DND-41 (cell line): Measurements from ENCODE around the gene DDX31.

Source experiments
- EZH2 ChIP-seq: IDR thresholded peaks from 3 replicates; pipeline ENCODE4 v1.6.1; 2012; ENCODE audit warnings: borderline replicate concordance, low read depth, mild to moderate bottlenecking, moderate library complexity, low read length, inconsistent platforms; ENCODE audit not compliant: severe bottlenecking
- TF ChIP-seq, protein P1 (sequence below): IDR thresholded peaks from 2 replicates; pipeline ENCODE4 v1.5.1; 2012; ENCODE audit warnings: borderline replicate concordance, low read length, moderate library complexity, mild to moderate bottlenecking; ENCODE audit not compliant: poor library complexity, severe bottlenecking; ENCODE audit errors: extremely low read depth

DNA sequence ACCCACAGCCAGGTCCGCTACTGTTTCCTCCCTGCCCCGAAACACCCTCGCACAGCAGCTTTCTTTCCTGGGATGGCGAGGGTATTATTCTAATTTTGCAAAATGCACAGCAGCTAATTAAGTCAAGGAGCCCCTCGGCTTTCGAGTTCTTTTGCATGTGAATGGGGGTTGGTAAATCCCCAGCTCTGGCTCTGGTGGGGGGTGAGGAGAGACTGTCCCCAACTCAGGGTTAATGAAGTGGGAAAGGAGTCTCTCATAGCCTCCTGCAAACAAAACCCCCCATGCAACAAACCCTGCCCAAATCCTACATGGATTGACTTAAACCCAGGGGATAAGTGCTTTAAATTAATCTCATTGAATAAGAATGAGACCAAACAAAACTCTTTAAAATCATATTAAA lies 78.5 kb downstream of the DDX31 start:
- TF ChIP-seq, protein P1, sequence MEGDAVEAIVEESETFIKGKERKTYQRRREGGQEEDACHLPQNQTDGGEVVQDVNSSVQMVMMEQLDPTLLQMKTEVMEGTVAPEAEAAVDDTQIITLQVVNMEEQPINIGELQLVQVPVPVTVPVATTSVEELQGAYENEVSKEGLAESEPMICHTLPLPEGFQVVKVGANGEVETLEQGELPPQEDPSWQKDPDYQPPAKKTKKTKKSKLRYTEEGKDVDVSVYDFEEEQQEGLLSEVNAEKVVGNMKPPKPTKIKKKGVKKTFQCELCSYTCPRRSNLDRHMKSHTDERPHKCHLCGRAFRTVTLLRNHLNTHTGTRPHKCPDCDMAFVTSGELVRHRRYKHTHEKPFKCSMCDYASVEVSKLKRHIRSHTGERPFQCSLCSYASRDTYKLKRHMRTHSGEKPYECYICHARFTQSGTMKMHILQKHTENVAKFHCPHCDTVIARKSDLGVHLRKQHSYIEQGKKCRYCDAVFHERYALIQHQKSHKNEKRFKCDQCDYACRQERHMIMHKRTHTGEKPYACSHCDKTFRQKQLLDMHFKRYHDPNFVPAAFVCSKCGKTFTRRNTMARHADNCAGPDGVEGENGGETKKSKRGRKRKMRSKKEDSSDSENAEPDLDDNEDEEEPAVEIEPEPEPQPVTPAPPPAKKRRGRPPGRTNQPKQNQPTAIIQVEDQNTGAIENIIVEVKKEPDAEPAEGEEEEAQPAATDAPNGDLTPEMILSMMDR: no peak
- TF ChIP-seq EZH2: no peak
